ENCODE measurements around the gene SLITRK5.

- TF ChIP-seq, protein P1, sequence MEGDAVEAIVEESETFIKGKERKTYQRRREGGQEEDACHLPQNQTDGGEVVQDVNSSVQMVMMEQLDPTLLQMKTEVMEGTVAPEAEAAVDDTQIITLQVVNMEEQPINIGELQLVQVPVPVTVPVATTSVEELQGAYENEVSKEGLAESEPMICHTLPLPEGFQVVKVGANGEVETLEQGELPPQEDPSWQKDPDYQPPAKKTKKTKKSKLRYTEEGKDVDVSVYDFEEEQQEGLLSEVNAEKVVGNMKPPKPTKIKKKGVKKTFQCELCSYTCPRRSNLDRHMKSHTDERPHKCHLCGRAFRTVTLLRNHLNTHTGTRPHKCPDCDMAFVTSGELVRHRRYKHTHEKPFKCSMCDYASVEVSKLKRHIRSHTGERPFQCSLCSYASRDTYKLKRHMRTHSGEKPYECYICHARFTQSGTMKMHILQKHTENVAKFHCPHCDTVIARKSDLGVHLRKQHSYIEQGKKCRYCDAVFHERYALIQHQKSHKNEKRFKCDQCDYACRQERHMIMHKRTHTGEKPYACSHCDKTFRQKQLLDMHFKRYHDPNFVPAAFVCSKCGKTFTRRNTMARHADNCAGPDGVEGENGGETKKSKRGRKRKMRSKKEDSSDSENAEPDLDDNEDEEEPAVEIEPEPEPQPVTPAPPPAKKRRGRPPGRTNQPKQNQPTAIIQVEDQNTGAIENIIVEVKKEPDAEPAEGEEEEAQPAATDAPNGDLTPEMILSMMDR (IDR thresholded peaks at IDR 0.05) = no peak
- no peak for TF ChIP-seq POLR2A (IDR thresholded peaks at IDR 0.05)
Observed at GRCh38 chr13:87696458-87696857, 25.3 kb downstream of the SLITRK5 start.

Measured in heart left ventricle (tissue), 13 donors.